Stimulated activated naive B cell treated with anti-CD40 and anti-IgM and Interleukin-4, amounts not matched to agents 10 μg/mL and 1 μg/mL and 100 μg/mL, for 72 hours (primary cell): ENCODE measurements around the gene TRPV4.

Experiments used
- ATAC-seq, 2 donors: fragments of 150-1000 bp; cut with Tn5 transposase; replicated peaks; 2 replicates each; pipeline ENCODE4 v1.10.0; 2021; ENCODE audit warnings: moderate library complexity in 1 of 2
- DNase-seq: peaks from one replicate; pipeline ENCODE4 v3.0.0; 2021
- H3K27ac Mint-ChIP-seq: one replicate; pipeline ENCODE4 v1.8.0; 2022; ENCODE audit warnings: mild to moderate bottlenecking, mixed read lengths
- H3K27me3 Mint-ChIP-seq, 2 donors: one replicate each; pipeline ENCODE4 v1.8.0; 2022; ENCODE audit warnings: mixed read lengths in 2 of 2
- H3K36me3 Mint-ChIP-seq, 2 donors: one replicate each; pipeline ENCODE4 v1.8.0; 2022; ENCODE audit warnings: mixed read lengths in 2 of 2, mild to moderate bottlenecking in 1 of 2
- H3K4me1 Mint-ChIP-seq, 2 donors: one replicate each; pipeline ENCODE4 v1.8.0; 2022; ENCODE audit warnings: mixed read lengths in 2 of 2, mild to moderate bottlenecking in 1 of 2
- H3K4me3 Mint-ChIP-seq, 2 donors: one replicate each; pipeline ENCODE4 v1.8.0; 2022; ENCODE audit warnings: mild to moderate bottlenecking in 2 of 2, mixed read lengths in 2 of 2, moderate library complexity in 1 of 2
- H3K9me3 Mint-ChIP-seq, 2 donors: one replicate each; pipeline ENCODE4 v1.8.0; 2022; ENCODE audit warnings: mixed read lengths in 2 of 2, mild to moderate bottlenecking in 1 of 2

Gene TRPV4

GRCh38 chr12:109739747-109740693, 93.2 kb downstream of the TRPV4 start:
- Mint-ChIP-seq H3K4me3 (no peak overlapping the region), H3K9me3 (no peaks in the 10 kb centered on the region), H3K27ac (no peak overlapping the region), H3K27me3 (peaks cover 12 to 38% of the 10 kb centered on the region in 2 donors), H3K4me1 (no peaks in the 10 kb centered on the region), H3K36me3 (no peaks in the 10 kb centered on the region)
- DNase-seq (no peak), ATAC-seq (peak in 1 of 2 donors; percentile 33)

- Mint-ChIP-seq H3K9me3 (no peaks in the 10 kb centered on the region), H3K36me3 (no peaks in the 10 kb centered on the region), H3K27me3 (peaks cover 17 to 47% of the 10 kb centered on the region in 2 donors), H3K4me3 (no peak overlapping the region), H3K4me1 (no peaks in the 10 kb centered on the region), H3K27ac (no peak overlapping the region)
- ATAC-seq = no peak
- no peak for DNase-seq
Measured at GRCh38 chr12:109738878-109739665, 94.1 kb downstream of the TRPV4 start.

- Mint-ChIP-seq H3K4me3 (no peak overlapping the region), H3K27me3 (peaks cover 22 to 54% of the 10 kb centered on the region in 2 donors)
- DNase-seq = no peak
Measured at GRCh38 chr12:109738209-109738608, 95.0 kb downstream of the TRPV4 start.

GRCh38 chr12:109737631-109738030, 95.6 kb downstream of the TRPV4 start:
- no peak for DNase-seq

More at GRCh38 chr12:109738209-109738608, 95.0 kb downstream of the TRPV4 start:
- no peaks in the 10 kb centered on the region for H3K9me3 Mint-ChIP-seq
- no peaks in the 10 kb centered on the region for H3K4me1 Mint-ChIP-seq
- H3K27ac Mint-ChIP-seq = no peak overlapping the region
- no peak for ATAC-seq
- H3K36me3 Mint-ChIP-seq = no peaks in the 10 kb centered on the region

DNA sequence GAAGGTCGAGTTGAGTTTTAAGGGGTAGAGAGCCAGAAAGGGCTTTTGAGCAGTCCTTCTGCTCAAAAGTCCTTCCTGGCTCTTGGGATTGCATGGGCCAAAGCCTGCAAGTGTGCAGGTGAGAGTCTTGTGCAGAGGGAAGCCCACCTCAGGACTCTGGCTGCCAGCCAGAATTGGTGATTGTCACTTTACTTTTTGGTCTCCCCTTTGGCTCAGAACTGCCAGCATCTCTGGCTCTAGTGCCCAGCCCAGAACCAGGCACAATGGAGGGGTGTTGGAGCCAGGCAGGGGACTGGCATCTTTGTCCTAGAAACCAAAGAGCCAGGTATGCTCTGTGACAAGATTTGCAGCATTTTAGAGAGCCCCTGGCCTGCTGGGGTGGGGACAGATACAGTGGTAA, 96.1 kb downstream of the TRPV4 start:
- DNase-seq = no peak
- Mint-ChIP-seq H3K9me3 (no peaks in the 10 kb centered on the region), H3K27me3 (peaks cover 26 to 60% of the 10 kb centered on the region in 2 donors)

More at GRCh38 chr12:109737631-109738030, 95.6 kb downstream of the TRPV4 start:
- Mint-ChIP-seq H3K4me1 (no peaks in the 10 kb centered on the region), H3K9me3 (no peaks in the 10 kb centered on the region), H3K27ac (no peak overlapping the region), H3K27me3 (peaks cover 26 to 60% of the 10 kb centered on the region in 2 donors), H3K4me3 (no peak overlapping the region), H3K36me3 (no peaks in the 10 kb centered on the region)
- no peak for ATAC-seq

DNA sequence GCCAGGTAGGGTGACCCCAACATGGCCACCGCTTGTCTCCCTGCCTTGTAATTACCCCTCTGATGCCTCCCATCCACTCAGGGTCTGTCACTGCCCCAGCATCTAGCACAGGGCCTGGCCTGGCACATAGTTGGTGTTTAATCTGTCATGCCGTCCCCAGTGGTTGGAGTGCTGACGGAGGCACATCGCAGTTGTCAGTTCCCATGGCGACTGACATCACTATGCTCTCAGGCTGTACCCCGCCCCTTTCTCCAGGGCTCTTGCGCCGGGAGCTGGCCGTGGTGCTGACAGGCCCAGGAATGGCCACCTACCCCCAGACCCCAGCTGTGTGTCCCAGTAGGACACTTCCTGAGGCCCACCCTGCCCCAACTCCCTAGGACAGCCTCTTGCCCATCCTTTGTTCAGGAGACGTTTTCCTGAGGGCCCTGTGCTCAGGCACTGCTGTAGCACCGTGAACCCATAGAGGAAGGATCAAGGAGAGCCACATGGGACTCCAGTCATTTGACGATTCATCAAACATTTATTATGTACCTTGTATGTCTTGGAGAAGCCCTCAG, 96.6 kb downstream of the TRPV4 start:
- Mint-ChIP-seq H3K27ac (no peak overlapping the region), H3K4me3 (no peak overlapping the region), H3K9me3 (no peaks in the 10 kb centered on the region), H3K4me1 (no peaks in the 10 kb centered on the region), H3K36me3 (no peaks in the 10 kb centered on the region), H3K27me3 (peaks cover 26 to 60% of the 10 kb centered on the region in 2 donors)
- peak; percentile 38 to 53 for ATAC-seq
- no peak for DNase-seq

More for the DNA sequence above, 96.1 kb downstream of the TRPV4 start:
- Mint-ChIP-seq H3K4me3 (no peak overlapping the region), H3K36me3 (no peaks in the 10 kb centered on the region), H3K27ac (no peak overlapping the region), H3K4me1 (no peaks in the 10 kb centered on the region)
- ATAC-seq = no peak

- Mint-ChIP-seq H3K9me3 (no peaks in the 10 kb centered on the region), H3K4me3 (no peak overlapping the region), H3K27ac (no peak overlapping the region), H3K4me1 (no peaks in the 10 kb centered on the region), H3K27me3 (peaks cover 26 to 60% of the 10 kb centered on the region in 2 donors), H3K36me3 (no peaks in the 10 kb centered on the region)
- ATAC-seq = peak in 1 of 2 donors; percentile 29
- no peak for DNase-seq
Measured at GRCh38 chr12:109735825-109736551, 97.2 kb downstream of the TRPV4 start.

GRCh38 chr12:109735051-109735521, 98.1 kb downstream of the TRPV4 start:
- H3K4me3 Mint-ChIP-seq = no peak overlapping the region
- H3K9me3 Mint-ChIP-seq = no peaks in the 10 kb centered on the region
- no peak for DNase-seq
- H3K36me3 Mint-ChIP-seq = no peaks in the 10 kb centered on the region
- no peak overlapping the region for H3K27ac Mint-ChIP-seq
- ATAC-seq = no peak
- peaks cover 21 to 54% of the 10 kb centered on the region in 2 donors for H3K27me3 Mint-ChIP-seq
- H3K4me1 Mint-ChIP-seq = no peaks in the 10 kb centered on the region

DNA sequence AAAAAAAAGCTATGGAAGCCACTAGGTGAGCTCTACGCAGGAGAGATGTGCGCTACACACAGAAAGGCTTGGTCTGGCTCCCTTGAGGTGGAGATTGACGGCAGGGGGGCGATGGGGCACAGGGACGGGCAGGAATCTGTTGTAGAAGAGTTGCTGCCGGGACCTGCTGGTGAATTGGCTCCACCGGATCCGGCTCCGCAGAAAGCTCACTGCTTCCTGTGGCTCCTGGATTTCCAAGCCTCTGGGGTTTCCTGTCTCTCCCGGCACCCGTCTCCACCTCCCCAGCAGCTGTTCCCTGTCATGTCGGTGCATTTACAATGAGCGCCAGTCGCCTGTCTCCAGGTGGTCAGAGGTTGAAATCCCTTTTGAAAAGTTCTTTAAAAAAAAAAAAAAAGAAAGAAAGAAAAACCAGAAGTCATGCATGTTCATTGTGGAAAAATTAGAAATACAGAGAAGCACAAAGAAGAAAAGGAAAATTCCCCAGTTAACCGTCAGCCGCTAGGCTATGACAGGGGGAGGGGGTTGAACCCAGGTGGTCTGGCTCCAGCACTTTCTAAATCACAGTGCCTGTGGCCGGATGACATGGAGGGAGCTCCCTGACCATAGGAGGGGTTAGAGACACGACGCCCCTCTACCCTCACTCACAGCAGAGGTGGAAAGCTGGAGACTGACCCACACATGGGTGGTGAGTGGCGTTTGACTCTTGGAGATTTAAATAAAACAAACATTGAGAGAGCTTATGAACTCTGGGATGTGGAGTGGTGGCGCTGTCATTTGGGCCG, 98.8 kb downstream of the TRPV4 start:
- no peaks in the 10 kb centered on the region for H3K9me3 Mint-ChIP-seq
- ATAC-seq (no peak), DNase-seq (no peak)
- H3K4me3 Mint-ChIP-seq = no peak overlapping the region
- H3K27me3 Mint-ChIP-seq = peaks cover 21 to 54% of the 10 kb centered on the region in 2 donors
- no peaks in the 10 kb centered on the region for H3K36me3 Mint-ChIP-seq
- no peak overlapping the region for H3K27ac Mint-ChIP-seq
- H3K4me1 Mint-ChIP-seq = no peaks in the 10 kb centered on the region
